Neutrophil (primary cell): Measurements from ENCODE around the gene MEOX2.

Experiments
- H3K27ac ChIP-seq: fragments of 200-600 bp; sonication (generic); 2 replicates; pipeline ENCODE4 v1.5.1; 2016; ENCODE audit warnings: mild to moderate bottlenecking, moderate library complexity
- H3K27me3 ChIP-seq: fragments of 200-600 bp; sonication (generic); 2 replicates; pipeline ENCODE4 v1.6.0; 2016; ENCODE audit warnings: mild to moderate bottlenecking
- H3K36me3 ChIP-seq: fragments of 200-600 bp; sonication (generic); 2 replicates; pipeline ENCODE4 v1.5.1; 2017
- H3K4me1 ChIP-seq, 2 experiments: fragments of 200-600 bp in 1 of 2; sonication (generic) in 1 of 2; 1 replicate in 1 of 2; 2 replicates in 1 of 2; pipeline versions ENCODE4 v1.5.1 to v1.6.1; 2013 to 2016; ENCODE audit warnings: low read depth in 1 of 2, low read length in 1 of 2, mild to moderate bottlenecking in 1 of 2, moderate library complexity in 1 of 2; ENCODE audit not compliant: control insufficient read depth in 1 of 2, insufficient read depth in 1 of 2
- H3K4me3 ChIP-seq, 2 experiments: fragments of 200-600 bp in 1 of 2; sonication (generic) in 1 of 2; 1 replicate in 1 of 2; 2 replicates in 1 of 2; pipeline ENCODE4 v1.5.1; 2013 to 2016; ENCODE audit warnings: low read depth in 1 of 2, low read length in 1 of 2, mild to moderate bottlenecking in 1 of 2, moderate library complexity in 1 of 2
- H3K9me3 ChIP-seq: fragments of 200-600 bp; sonication (generic); 2 replicates; pipeline ENCODE4 v1.5.1; 2016
- CTCF ChIP-seq: fragments of 200-600 bp; sonication (generic); IDR thresholded peaks from 2 replicates; pipeline ENCODE4 v1.5.1; 2016; ENCODE audit warnings: antibody characterized with exemption

The MEOX2 gene

GRCh38 chr7:15618275-15618674 is 68.2 kb downstream of the MEOX2 start:
- no peak overlapping the region for H3K4me3 ChIP-seq
- H3K4me1 ChIP-seq: no peaks in the 10 kb centered on the region
- TF ChIP-seq CTCF: no peak
- H3K9me3 ChIP-seq: no peaks in the 10 kb centered on the region
- H3K36me3 ChIP-seq: no peaks in the 10 kb centered on the region
- no peaks in the 10 kb centered on the region for H3K27me3 ChIP-seq
- H3K27ac ChIP-seq: no peak overlapping the region

DNA sequence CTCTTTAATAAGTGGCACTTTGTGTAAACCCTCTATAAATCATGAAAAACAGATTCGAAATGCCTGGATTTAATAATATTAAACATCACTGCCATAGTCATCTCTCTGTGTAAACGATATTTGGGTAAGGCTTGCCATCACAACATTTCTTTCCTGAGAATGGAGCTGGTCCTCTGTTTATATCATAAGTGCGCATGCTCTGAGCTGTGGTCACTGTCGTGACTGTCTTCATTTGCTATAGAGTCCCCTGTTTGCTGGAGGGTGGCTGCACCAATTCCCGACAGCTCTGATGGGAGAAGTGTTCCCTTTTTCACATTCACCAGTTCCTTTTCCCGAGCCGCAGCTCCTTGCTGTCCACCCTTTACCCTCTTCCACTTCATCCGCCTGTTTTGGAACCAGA is 74.3 kb downstream of the MEOX2 start:
- H3K36me3 ChIP-seq: no peaks in the 10 kb centered on the region
- H3K27me3 ChIP-seq: no peaks in the 10 kb centered on the region
- no peak overlapping the region for H3K4me3 ChIP-seq
- no peak for TF ChIP-seq CTCF
- no peaks in the 10 kb centered on the region for H3K9me3 ChIP-seq
- H3K27ac ChIP-seq: no peak overlapping the region
- H3K4me1 ChIP-seq: no peaks in the 10 kb centered on the region

- Histone ChIP-seq H3K9me3 (no peaks in the 10 kb centered on the region), H3K36me3 (no peaks in the 10 kb centered on the region), H3K27me3 (no peaks in the 10 kb centered on the region), H3K4me3 (no peak overlapping the region), H3K4me1 (no peaks in the 10 kb centered on the region), H3K27ac (no peak overlapping the region)
- no peak for TF ChIP-seq CTCF
Observed at GRCh38 chr7:15610503-15610902, 76.0 kb downstream of the MEOX2 start.

DNA sequence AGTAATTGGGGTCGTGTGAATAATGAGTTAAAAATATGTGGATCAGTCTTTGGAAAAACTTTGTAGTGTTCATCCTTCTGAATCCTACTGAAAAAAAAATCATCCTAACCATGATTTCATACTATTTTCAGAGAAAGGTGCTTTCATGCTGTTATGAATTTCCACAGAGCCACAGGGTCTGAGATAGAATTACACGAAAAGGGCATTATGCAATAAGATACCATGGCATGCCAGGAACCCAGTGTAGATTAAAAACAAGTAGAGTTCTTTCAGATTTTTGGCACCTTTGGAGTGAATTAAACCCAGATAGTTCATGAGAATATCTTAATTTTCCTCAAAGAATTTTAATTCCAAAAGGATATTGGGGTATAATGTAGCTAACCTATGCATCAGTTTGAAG is 77.2 kb downstream of the MEOX2 start:
- no peak overlapping the region for H3K27ac ChIP-seq
- no peaks in the 10 kb centered on the region for H3K27me3 ChIP-seq
- H3K36me3 ChIP-seq: no peaks in the 10 kb centered on the region
- no peak overlapping the region for H3K4me3 ChIP-seq
- no peak for TF ChIP-seq CTCF
- no peaks in the 10 kb centered on the region for H3K9me3 ChIP-seq
- no peaks in the 10 kb centered on the region for H3K4me1 ChIP-seq

GRCh38 chr7:15607529-15608210 is 78.8 kb downstream of the MEOX2 start:
- TF ChIP-seq CTCF: no peak
- H3K9me3 ChIP-seq: no peaks in the 10 kb centered on the region
- H3K27me3 ChIP-seq: no peaks in the 10 kb centered on the region
- H3K27ac ChIP-seq: no peak overlapping the region
- no peak overlapping the region for H3K4me3 ChIP-seq
- H3K36me3 ChIP-seq: no peaks in the 10 kb centered on the region
- H3K4me1 ChIP-seq: no peaks in the 10 kb centered on the region
